NB4 (cell line): ENCODE measurements around the gene MGA.

ENCODE experiments used
- DNase-seq: peaks from one replicate; pipeline ENCODE4 v3.0.0; 2010; ENCODE audit warnings: low read depth
- H3K4me3 ChIP-seq: one replicate; pipeline ENCODE4 v1.5.1; 2011; ENCODE audit warnings: mild to moderate bottlenecking, low read depth, low read length, moderate library complexity
- CTCF ChIP-seq: IDR thresholded peaks from one replicate; pipeline ENCODE4 v1.5.1; 2012; ENCODE audit warnings: low read depth, low read length
- MYC ChIP-seq: IDR thresholded peaks from 2 replicates; pipeline ENCODE4 v1.6.1; 2011; ENCODE audit warnings: low read depth, low read length
- POLR2A ChIP-seq: IDR thresholded peaks from 2 replicates; pipeline ENCODE4 v1.6.1; 2011; ENCODE audit warnings: mild to moderate bottlenecking; ENCODE audit not compliant: insufficient read length; ENCODE audit errors: extremely low read depth
- TF ChIP-seq, protein P1 (sequence below): IDR thresholded peaks from 2 replicates; pipeline ENCODE4 v1.6.1; 2011; ENCODE audit warnings: low read depth, low read length

Gene MGA

DNA sequence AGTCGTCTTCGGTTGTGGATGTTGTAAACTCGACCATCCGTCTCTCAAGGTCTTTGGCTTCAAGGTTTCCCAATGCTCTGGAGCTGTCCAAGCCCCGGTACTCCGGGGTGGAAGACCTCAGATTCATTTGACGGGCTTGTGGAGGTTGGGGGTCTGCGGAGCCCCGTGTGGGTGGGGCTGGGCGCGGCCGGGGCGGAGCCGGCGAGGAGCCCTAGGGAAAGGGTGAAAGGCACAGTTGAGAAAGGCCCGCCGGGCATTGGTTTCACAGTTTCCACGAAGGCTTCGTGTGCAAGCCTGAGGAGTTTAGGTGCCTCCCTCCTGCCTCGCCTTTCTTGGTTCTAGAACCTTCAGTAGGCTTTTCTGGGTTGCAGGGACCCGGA is 360 bp upstream of the MGA start:
- no peak for DNase-seq
- H3K4me3 ChIP-seq, result peak overlapping the region; percentile 45
- TF ChIP-seq MYC (no peak), CTCF (no peak), POLR2A (no peak)
- TF ChIP-seq, protein P1, sequence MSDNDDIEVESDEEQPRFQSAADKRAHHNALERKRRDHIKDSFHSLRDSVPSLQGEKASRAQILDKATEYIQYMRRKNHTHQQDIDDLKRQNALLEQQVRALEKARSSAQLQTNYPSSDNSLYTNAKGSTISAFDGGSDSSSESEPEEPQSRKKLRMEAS, result no peak

DNA sequence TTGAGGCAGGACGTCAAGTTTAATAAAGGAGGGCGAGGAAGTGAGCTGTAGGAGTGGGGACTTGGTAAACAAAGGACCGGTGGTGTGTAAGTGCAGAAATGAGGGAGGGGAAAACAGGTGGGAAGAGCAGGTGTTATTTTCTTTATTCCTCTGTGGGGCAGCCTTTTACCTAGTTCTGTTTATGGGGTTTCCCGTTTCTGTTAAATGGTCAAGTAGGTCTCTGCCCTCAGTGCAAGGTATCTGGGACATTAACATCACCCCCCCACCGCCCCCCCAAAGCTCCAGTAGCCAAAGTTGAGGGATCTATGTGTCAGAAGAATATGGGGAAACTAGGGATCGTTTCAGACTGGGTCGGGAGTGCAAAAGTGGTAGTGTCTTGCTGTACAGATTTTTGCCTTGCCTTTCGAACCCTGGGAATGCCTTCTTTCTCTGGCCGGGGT is 893 bp downstream of the MGA start:
- peak overlapping the region; percentile 85 for H3K4me3 ChIP-seq
- DNase-seq, result peak; percentile 39
- TF ChIP-seq MYC (no peak), CTCF (no peak), POLR2A (no peak)
- TF ChIP-seq, protein P1, result no peak

DNA sequence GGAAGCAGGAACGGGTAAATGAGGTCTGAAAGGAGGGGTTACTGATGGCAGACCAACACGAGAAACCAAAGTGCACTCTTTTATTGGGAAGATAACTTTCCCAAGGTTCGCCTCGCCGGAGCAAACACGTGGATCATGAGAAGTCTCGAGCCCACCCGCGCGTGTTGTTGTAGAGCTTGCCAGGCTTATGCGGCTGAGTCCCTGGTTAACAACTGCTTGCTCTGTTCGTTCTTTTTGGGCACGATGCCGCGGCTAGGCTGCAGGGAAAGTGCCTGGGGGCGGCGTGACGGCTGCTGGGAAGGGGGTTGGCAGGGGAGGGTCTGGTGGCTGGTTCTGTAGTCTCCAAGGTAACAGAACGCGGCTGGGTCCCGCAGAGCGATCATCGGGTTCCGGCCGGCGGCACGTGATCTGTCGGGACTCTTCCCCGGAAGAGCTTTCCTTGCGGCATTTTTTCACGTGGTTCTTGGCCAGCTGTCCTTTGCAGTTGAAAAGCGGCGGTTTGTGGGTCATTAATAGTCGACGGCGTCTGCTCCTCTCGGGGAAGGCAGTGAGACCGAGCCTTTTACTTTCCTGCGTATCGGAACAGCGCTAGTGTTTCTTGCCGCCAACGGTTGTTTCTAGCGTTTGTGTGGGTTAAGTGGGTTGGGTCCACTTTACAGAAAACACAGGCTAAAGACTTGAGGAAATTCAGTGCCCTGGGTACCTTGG is 1.5 kb downstream of the MGA start:
- TF ChIP-seq MYC, result peak; percentile 97
- TF ChIP-seq POLR2A, result peak; percentile 66
- TF ChIP-seq, protein P1, result peak; percentile 99
- no peak for TF ChIP-seq CTCF
- DNase-seq, result peak; percentile 93
- H3K4me3 ChIP-seq, result peak overlapping the region; percentile 85

DNA sequence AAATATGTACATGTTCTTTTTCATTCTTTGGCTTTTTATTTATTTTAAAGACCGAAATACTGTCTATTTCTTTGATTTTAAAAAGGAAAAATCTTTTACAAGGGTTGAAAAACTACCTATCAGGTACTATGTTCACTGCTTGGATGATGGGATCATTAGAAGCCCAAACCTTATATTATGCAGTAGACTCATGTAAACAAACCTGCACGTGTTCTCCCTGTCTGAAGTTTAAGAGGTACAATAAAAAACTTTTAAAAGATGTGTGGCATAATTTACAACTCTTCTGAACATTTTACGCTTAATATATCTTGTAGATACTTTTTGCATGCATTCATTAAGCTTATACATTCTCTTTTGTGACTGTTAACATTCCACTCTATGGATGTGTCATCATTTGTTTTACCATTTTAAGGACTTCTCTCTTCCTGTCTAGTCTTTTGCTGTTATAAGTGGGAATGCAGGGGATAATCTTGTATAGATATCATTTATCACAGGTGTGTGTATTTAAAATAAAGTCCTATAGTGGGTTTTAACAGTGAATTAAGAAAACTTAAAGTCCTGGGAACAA is 6.2 kb downstream of the MGA start:
- no peak overlapping the region for H3K4me3 ChIP-seq
- TF ChIP-seq MYC, result no peak
- DNase-seq, result no peak

DNA sequence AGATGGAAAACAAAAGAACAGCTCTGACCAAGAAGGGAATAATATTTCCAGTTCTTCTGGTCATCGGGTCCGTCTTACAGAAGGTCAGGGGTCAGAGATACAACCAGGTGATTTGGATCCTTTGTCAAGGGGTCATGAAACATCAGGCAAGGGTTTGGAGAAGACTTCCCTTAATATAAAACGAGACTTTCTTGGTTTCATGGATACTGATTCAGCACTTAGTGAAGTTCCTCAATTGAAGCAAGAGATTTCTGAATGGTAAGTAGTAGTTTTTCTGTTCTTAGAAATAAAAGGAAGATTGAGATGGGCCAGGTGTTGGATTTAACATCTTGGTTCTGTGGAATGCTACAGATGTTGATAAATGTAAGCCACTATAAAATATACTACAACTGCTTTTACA is 9.5 kb downstream of the MGA start:
- no peak for TF ChIP-seq CTCF
- TF ChIP-seq, protein P1, result no peak
- TF ChIP-seq MYC, result no peak
- no peak for TF ChIP-seq POLR2A
- no peak overlapping the region for H3K4me3 ChIP-seq
- peak; percentile 17 for DNase-seq

- TF ChIP-seq POLR2A, result no peak
- TF ChIP-seq MYC, result no peak
- TF ChIP-seq, protein P1, result no peak
- no peak for TF ChIP-seq CTCF
- peak; percentile 20 for DNase-seq
- H3K4me3 ChIP-seq, result no peak overlapping the region
These were observed 11.7 kb downstream of the MGA start for GRCh38 chr15:41671656-41672648.
